ENCODE measurements around the gene PANX3. TPM values are rescaled to one million over a fixed set of nuclear protein-coding genes. Genes with fewer than 3 reads are reported as not detected.

Gene PANX3
- total RNA-seq: not detected

DNA sequence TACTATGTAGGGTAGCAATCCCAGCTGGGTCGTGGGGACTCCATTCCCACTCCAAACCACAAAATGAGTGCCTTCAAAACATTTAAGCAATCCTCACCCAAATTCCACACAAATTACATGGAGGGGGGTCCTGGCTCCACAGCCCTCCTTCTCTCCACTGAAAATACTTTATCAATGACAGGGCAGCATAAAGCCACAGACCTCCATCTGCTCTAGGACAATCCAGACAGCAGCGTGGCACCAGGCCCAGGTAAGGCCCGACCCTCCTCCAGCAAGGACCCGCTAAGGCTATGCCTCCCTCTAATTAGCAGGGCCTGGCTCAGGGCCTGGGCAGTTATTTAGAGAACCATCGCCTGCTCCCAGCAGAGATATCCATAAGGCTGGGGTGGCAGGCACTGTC is at the start of gene PANX3:
Gene PANX3 (plus strand): TSS at position 365 of the 400 bp plus-strand sequence. CDS start 129 bp downstream, outside the sequence.
- DNase-seq (no peak), ATAC-seq (ENCODE audit: low FRiP score in 2 of 2) (peak in 1 of 2 donors; percentile 61)
- H3K27me3 ChIP-seq: no peaks in the 10 kb centered on the region
- no peaks in the 10 kb centered on the region for H3K4me1 ChIP-seq
- no peak for TF ChIP-seq POLR2A (IDR thresholded peaks at IDR 0.05)
- TF ChIP-seq, protein P1, sequence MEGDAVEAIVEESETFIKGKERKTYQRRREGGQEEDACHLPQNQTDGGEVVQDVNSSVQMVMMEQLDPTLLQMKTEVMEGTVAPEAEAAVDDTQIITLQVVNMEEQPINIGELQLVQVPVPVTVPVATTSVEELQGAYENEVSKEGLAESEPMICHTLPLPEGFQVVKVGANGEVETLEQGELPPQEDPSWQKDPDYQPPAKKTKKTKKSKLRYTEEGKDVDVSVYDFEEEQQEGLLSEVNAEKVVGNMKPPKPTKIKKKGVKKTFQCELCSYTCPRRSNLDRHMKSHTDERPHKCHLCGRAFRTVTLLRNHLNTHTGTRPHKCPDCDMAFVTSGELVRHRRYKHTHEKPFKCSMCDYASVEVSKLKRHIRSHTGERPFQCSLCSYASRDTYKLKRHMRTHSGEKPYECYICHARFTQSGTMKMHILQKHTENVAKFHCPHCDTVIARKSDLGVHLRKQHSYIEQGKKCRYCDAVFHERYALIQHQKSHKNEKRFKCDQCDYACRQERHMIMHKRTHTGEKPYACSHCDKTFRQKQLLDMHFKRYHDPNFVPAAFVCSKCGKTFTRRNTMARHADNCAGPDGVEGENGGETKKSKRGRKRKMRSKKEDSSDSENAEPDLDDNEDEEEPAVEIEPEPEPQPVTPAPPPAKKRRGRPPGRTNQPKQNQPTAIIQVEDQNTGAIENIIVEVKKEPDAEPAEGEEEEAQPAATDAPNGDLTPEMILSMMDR (IDR thresholded peaks at IDR 0.05): no peak
- TF ChIP-seq EP300 (IDR thresholded peaks at IDR 0.05): no peak
- TF ChIP-seq POLR2AphosphoS5 (IDR thresholded peaks at IDR 0.05): no peak
- no peaks in the 10 kb centered on the region for H3K9me3 ChIP-seq
- H3K27ac ChIP-seq: no peak within 1 kb of the TSS
- no peak within 1 kb of the TSS for H3K4me3 ChIP-seq
- no peaks in the 10 kb centered on the region for H3K36me3 ChIP-seq
- 78 to 83% methylated on average over 3 to 5 of the region's 5 CpGs for WGBS, 2 donors

GRCh38 chr11:124569697-124570096 is 41.5 kb upstream of the PANX3 start, which contains the start of gene OR8A1:
Gene OR8A1 (plus strand): TSS chr11:124569997. CDS start chr11:124570120, 123 bp downstream.
- TF ChIP-seq, protein P1 (IDR thresholded peaks at IDR 0.05): no peak
- TF ChIP-seq POLR2AphosphoS5 (IDR thresholded peaks at IDR 0.05) (no peak), EP300 (IDR thresholded peaks at IDR 0.05) (no peak), POLR2A (IDR thresholded peaks at IDR 0.05) (no peak)
- 56 to 64% methylated on average over 3 to 4 of the region's 4 CpGs for WGBS, 2 donors
- no peak for ATAC-seq (ENCODE audit: low FRiP score in 2 of 2)

GRCh38 chr11:124570160-124570559 is 41.1 kb upstream of the PANX3 start:
- DNase-seq (no peak), ATAC-seq (ENCODE audit: low FRiP score in 2 of 2) (no peak)
- 90 to 95% methylated on average over 7 of the region's 7 CpGs for WGBS, 2 donors
- Histone ChIP-seq H3K36me3 (no peaks in the 10 kb centered on the region), H3K4me3 (no peak overlapping the region), H3K9me3 (no peaks in the 10 kb centered on the region), H3K27me3 (no peaks in the 10 kb centered on the region), H3K27ac (no peak overlapping the region), H3K4me1 (no peaks in the 10 kb centered on the region)
- TF ChIP-seq, protein P1 (IDR thresholded peaks at IDR 0.05): no peak
- TF ChIP-seq EP300 (IDR thresholded peaks at IDR 0.05) (no peak), POLR2AphosphoS5 (IDR thresholded peaks at IDR 0.05) (no peak), POLR2A (IDR thresholded peaks at IDR 0.05) (no peak)

More at GRCh38 chr11:124569697-124570096, 41.5 kb upstream of the PANX3 start, which contains the start of gene OR8A1:
- H3K9me3 ChIP-seq: no peaks in the 10 kb centered on the region
- no peak for DNase-seq
- H3K36me3 ChIP-seq: no peaks in the 10 kb centered on the region
- H3K27ac ChIP-seq: no peak within 1 kb of the TSS
- no peak within 1 kb of the TSS for H3K4me3 ChIP-seq
- H3K27me3 ChIP-seq: no peaks in the 10 kb centered on the region
- no peaks in the 10 kb centered on the region for H3K4me1 ChIP-seq

- Histone ChIP-seq H3K36me3 (no peaks in the 10 kb centered on the region), H3K4me3 (no peak overlapping the region), H3K4me1 (no peaks in the 10 kb centered on the region), H3K27me3 (no peaks in the 10 kb centered on the region), H3K9me3 (no peaks in the 10 kb centered on the region), H3K27ac (no peak overlapping the region)
- TF ChIP-seq, protein P1 (IDR thresholded peaks at IDR 0.05): no peak
- TF ChIP-seq POLR2AphosphoS5 (IDR thresholded peaks at IDR 0.05): no peak
- no peak for TF ChIP-seq EP300 (IDR thresholded peaks at IDR 0.05)
- no peak for TF ChIP-seq POLR2A (IDR thresholded peaks at IDR 0.05)
- 73 to 75% methylated on average over 6 of the region's 6 CpGs for WGBS, 2 donors
- DNase-seq: no peak
- ATAC-seq (ENCODE audit: low FRiP score in 2 of 2): no peak
Observed at GRCh38 chr11:124577716-124578427, 33.4 kb upstream of the PANX3 start.

GRCh38 chr11:124578761-124579160 is 32.5 kb upstream of the PANX3 start:
- H3K9me3 ChIP-seq: no peaks in the 10 kb centered on the region
- no peaks in the 10 kb centered on the region for H3K27me3 ChIP-seq
- no peaks in the 10 kb centered on the region for H3K4me1 ChIP-seq
- WGBS, 2 donors: 66 to 84% methylated on average over 4 of the region's 4 CpGs
- no peak for ATAC-seq (ENCODE audit: low FRiP score in 2 of 2)
- H3K4me3 ChIP-seq: no peak overlapping the region
- H3K27ac ChIP-seq: no peak overlapping the region
- no peak for DNase-seq
- no peak for TF ChIP-seq POLR2AphosphoS5 (IDR thresholded peaks at IDR 0.05)
- TF ChIP-seq POLR2A (IDR thresholded peaks at IDR 0.05): no peak
- TF ChIP-seq, protein P1 (IDR thresholded peaks at IDR 0.05): no peak
- TF ChIP-seq EP300 (IDR thresholded peaks at IDR 0.05): no peak
- no peaks in the 10 kb centered on the region for H3K36me3 ChIP-seq

Data from upper lobe of left lung (tissue), 6 donors.